SK-N-MC (cell line): ENCODE measurements around the gene MIA2.
A peak's percentile ranks its signal among the peaks of the same experiment; 100 is the strongest.

Experiments used
- DNase-seq: peaks from one replicate; pipeline ENCODE4 v3.0.0-alpha.2; 2011; ENCODE audit warnings: low read depth, low spot score
- H3K27ac ChIP-seq: fragments of 200-600 bp; sonication (generic); 2 replicates; pipeline ENCODE4 v1.5.1; 2016; ENCODE audit warnings: mixed run types
- H3K36me3 ChIP-seq: fragments of 200-600 bp; sonication (generic); 2 replicates; pipeline ENCODE4 v1.6.1; 2017; ENCODE audit warnings: antibody characterized with exemption, low read length, mixed read lengths; ENCODE audit not compliant: insufficient read depth
- H3K4me3 ChIP-seq: fragments of 200-600 bp; sonication (generic); 2 replicates; pipeline ENCODE4 v1.5.1; 2016
- H3K9ac ChIP-seq: fragments of 200-600 bp; sonication (generic); 2 replicates; pipeline ENCODE4 v1.8.0; 2017; ENCODE audit warnings: mixed run types, mixed read lengths; ENCODE audit not compliant: insufficient read length
- H3K9me3 ChIP-seq: fragments of 200-600 bp; sonication (generic); 2 replicates; pipeline ENCODE4 v1.6.1; 2017; ENCODE audit warnings: low read depth, mild to moderate bottlenecking, antibody characterized with exemption, low read length, moderate library complexity, mixed read lengths
- EZH2 ChIP-seq: fragments of 200-600 bp; sonication (generic); IDR thresholded peaks from one replicate; pipeline ENCODE4 v1.6.1; 2017; ENCODE audit warnings: antibody characterized with exemption
- FOXP2 ChIP-seq: optimal IDR thresholded peaks from 2 replicates; pipeline ENCODE3; 2011; ENCODE audit warnings: mild to moderate bottlenecking, moderate library complexity; ENCODE audit not compliant: insufficient read depth; ENCODE audit errors: extremely low read length, control extremely low read depth
- POLR2AphosphoS5 ChIP-seq: IDR thresholded peaks from 2 replicates; pipeline ENCODE4 v1.6.1; 2012; ENCODE audit warnings: mild to moderate bottlenecking, low read depth, low read length, borderline replicate concordance

MIA2 gene

GRCh38 chr14:39396448-39396847 lies 162.7 kb downstream of the MIA2 start:
- peaks cover 14% of the 10 kb centered on the region for H3K36me3 ChIP-seq
- TF ChIP-seq FOXP2 (no peak), POLR2AphosphoS5 (no peak)
- no peaks in the 10 kb centered on the region for H3K9me3 ChIP-seq
- no peak overlapping the region for H3K9ac ChIP-seq
- H3K27ac ChIP-seq, result no peak overlapping the region
- H3K4me3 ChIP-seq, result no peak overlapping the region
- no peak for DNase-seq

- no peak for DNase-seq
- no peak overlapping the region for H3K9ac ChIP-seq
- peaks cover 15% of the 10 kb centered on the region for H3K36me3 ChIP-seq
- H3K9me3 ChIP-seq, result no peaks in the 10 kb centered on the region
- no peak for TF ChIP-seq POLR2AphosphoS5
- TF ChIP-seq FOXP2, result no peak
- TF ChIP-seq EZH2, result no peak
- H3K27ac ChIP-seq, result no peak overlapping the region
- no peak overlapping the region for H3K4me3 ChIP-seq
Observed at GRCh38 chr14:39398382-39398781, 164.7 kb downstream of the MIA2 start.

DNA sequence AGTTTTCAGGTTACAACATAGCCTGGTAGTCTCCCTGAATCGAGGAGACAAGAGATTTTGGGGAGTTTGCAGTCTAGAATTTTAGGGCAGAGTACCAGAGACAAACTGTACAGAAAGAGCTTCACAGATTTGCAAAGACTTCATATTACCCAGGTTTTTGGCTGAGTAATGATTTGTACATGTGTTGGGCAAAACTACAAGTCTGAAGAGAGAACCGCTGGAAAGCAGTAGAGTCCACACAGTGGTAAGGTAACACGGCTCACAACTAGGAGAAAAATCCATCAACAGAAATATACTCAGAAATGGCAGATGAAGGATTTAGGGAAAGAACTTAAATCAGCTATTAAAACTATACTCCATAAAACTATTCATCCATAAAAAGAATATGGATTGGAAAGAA lies 172.8 kb downstream of the MIA2 start:
- no peak for TF ChIP-seq POLR2AphosphoS5
- TF ChIP-seq EZH2, result no peak
- TF ChIP-seq FOXP2, result no peak
- H3K9me3 ChIP-seq, result no peaks in the 10 kb centered on the region
- H3K9ac ChIP-seq, result no peak overlapping the region
- H3K4me3 ChIP-seq, result no peak overlapping the region
- no peak for DNase-seq
- no peak overlapping the region for H3K27ac ChIP-seq
- H3K36me3 ChIP-seq, result peaks cover under 1% of the 10 kb centered on the region; the same call in 1 of the 2 replicates

GRCh38 chr14:39416072-39416471 lies 182.4 kb downstream of the MIA2 start:
- no peak for TF ChIP-seq POLR2AphosphoS5
- no peak for TF ChIP-seq EZH2
- no peak for TF ChIP-seq FOXP2
- Histone ChIP-seq H3K9me3 (no peaks in the 10 kb centered on the region; the same call in 1 of the 2 replicates), H3K9ac (no peak overlapping the region), H3K27ac (no peak overlapping the region), H3K36me3 (no peaks in the 10 kb centered on the region), H3K4me3 (no peak overlapping the region)
- no peak for DNase-seq

DNA sequence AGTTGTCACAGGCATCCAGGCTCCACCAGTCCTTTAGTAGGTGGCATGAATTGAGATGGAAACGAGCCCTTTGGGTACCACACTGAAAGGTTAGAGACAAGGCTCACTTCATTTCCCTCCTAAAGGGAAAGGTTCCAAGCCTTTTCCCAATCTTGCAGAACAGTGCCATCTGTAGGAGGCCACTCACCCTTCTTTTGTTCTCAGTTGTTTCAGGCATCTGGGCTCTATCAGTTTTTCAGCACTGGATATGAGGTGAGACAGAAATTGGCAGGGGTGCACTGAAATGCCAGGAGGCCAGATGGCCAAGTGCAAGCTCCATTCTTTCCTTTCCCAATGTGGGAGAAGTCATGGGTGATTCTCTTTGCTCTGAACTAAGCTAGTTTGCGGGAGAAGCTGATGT lies 183.3 kb downstream of the MIA2 start:
- H3K36me3 ChIP-seq, result no peaks in the 10 kb centered on the region
- DNase-seq, result no peak
- H3K27ac ChIP-seq, result no peak overlapping the region
- H3K9me3 ChIP-seq, result no peaks in the 10 kb centered on the region; the same call in 1 of the 2 replicates
- no peak overlapping the region for H3K4me3 ChIP-seq
- no peak for TF ChIP-seq FOXP2
- no peak for TF ChIP-seq EZH2
- no peak for TF ChIP-seq POLR2AphosphoS5
- H3K9ac ChIP-seq, result no peak overlapping the region

DNA sequence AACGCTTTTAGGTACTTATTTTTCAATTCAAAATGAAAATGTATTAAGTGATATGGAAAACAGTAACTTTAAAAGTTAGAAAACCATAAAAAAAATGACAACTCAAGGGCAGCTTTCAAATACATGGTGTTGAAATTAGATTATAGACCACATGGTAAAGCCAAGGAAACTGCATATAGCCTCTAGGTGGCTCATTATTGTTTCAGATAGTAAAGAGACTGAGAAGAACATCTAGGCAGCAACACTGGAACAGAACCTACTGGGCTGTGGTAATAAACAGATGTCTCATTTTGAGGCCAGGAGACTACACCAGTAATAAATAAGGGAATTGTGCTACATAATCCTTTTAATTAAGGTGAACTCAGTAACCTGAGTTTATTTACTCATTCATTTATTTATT lies 185.6 kb downstream of the MIA2 start:
- Histone ChIP-seq H3K36me3 (no peaks in the 10 kb centered on the region), H3K27ac (peak overlapping the region; percentile 61), H3K4me3 (no peak overlapping the region), H3K9ac (no peak overlapping the region), H3K9me3 (no peaks in the 10 kb centered on the region)
- TF ChIP-seq FOXP2 (no peak), POLR2AphosphoS5 (no peak), EZH2 (no peak)
- no peak for DNase-seq

GRCh38 chr14:39422243-39422642 lies 188.5 kb downstream of the MIA2 start:
- Histone ChIP-seq H3K36me3 (no peaks in the 10 kb centered on the region), H3K9me3 (no peaks in the 10 kb centered on the region), H3K9ac (no peak overlapping the region), H3K4me3 (no peak overlapping the region), H3K27ac (no peak overlapping the region)
- TF ChIP-seq EZH2 (no peak), FOXP2 (no peak), POLR2AphosphoS5 (no peak)
- DNase-seq, result no peak

GRCh38 chr14:39423793-39424192 lies 190.1 kb downstream of the MIA2 start:
- no peak overlapping the region for H3K27ac ChIP-seq
- no peak overlapping the region for H3K4me3 ChIP-seq
- no peaks in the 10 kb centered on the region for H3K9me3 ChIP-seq
- no peak for DNase-seq
- H3K36me3 ChIP-seq, result no peaks in the 10 kb centered on the region
- TF ChIP-seq POLR2AphosphoS5 (no peak), FOXP2 (no peak), EZH2 (no peak)
- no peak overlapping the region for H3K9ac ChIP-seq

DNA sequence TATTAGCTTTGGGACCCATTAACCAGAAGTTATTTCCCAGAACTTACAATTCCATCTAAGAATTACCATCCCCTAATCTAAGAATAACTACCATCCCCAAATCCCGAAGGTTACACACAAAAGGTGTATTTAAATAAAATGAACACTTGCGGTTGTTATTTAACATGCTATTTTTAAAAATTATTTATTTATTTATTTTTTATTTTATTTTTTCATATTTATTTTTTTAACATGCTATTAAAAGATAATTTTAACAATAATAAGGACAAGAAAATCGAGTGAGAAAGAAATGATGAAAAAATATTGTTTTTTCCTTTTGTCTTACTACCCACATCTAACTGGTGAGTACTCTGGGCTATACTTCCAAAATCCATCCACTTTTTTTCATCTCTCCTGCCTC lies 192.2 kb downstream of the MIA2 start:
- Histone ChIP-seq H3K9me3 (no peaks in the 10 kb centered on the region), H3K27ac (no peak overlapping the region), H3K4me3 (no peak overlapping the region), H3K9ac (no peak overlapping the region), H3K36me3 (no peaks in the 10 kb centered on the region)
- DNase-seq, result no peak
- TF ChIP-seq FOXP2, result no peak
- no peak for TF ChIP-seq POLR2AphosphoS5
- TF ChIP-seq EZH2, result no peak
